WI38 (cell line): Measurements from ENCODE around the gene PEPD.

Experiments used
- H3K4me3 ChIP-seq: 2 replicates; pipeline ENCODE4 v1.5.1; 2011; ENCODE audit warnings: low read depth, mild to moderate bottlenecking, control low read depth, low read length
- TF ChIP-seq, protein P1 (sequence below): IDR thresholded peaks from 2 replicates; pipeline ENCODE4 v1.5.1; 2012; ENCODE audit warnings: low read depth, mild to moderate bottlenecking, control low read depth, low read length

PEPD gene

DNA sequence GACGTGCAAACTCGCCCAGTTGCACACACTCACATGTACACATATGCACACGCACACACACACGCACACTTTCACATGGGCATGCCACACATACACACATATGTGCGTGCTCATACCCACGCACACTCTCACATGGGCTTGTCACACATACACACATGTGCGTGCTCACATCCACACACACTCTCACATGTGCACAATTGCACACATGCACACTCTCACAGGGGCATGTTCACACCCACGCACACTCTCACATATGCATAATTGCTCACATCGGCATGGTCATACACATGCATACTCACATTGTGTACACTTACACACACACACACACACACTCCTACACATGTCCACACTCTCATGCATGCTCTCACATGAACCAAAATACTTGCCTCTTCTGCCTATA lies 32.8 kb upstream of the PEPD start:
- TF ChIP-seq, protein P1, sequence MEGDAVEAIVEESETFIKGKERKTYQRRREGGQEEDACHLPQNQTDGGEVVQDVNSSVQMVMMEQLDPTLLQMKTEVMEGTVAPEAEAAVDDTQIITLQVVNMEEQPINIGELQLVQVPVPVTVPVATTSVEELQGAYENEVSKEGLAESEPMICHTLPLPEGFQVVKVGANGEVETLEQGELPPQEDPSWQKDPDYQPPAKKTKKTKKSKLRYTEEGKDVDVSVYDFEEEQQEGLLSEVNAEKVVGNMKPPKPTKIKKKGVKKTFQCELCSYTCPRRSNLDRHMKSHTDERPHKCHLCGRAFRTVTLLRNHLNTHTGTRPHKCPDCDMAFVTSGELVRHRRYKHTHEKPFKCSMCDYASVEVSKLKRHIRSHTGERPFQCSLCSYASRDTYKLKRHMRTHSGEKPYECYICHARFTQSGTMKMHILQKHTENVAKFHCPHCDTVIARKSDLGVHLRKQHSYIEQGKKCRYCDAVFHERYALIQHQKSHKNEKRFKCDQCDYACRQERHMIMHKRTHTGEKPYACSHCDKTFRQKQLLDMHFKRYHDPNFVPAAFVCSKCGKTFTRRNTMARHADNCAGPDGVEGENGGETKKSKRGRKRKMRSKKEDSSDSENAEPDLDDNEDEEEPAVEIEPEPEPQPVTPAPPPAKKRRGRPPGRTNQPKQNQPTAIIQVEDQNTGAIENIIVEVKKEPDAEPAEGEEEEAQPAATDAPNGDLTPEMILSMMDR, result no peak
- H3K4me3 ChIP-seq, result no peak overlapping the region

DNA sequence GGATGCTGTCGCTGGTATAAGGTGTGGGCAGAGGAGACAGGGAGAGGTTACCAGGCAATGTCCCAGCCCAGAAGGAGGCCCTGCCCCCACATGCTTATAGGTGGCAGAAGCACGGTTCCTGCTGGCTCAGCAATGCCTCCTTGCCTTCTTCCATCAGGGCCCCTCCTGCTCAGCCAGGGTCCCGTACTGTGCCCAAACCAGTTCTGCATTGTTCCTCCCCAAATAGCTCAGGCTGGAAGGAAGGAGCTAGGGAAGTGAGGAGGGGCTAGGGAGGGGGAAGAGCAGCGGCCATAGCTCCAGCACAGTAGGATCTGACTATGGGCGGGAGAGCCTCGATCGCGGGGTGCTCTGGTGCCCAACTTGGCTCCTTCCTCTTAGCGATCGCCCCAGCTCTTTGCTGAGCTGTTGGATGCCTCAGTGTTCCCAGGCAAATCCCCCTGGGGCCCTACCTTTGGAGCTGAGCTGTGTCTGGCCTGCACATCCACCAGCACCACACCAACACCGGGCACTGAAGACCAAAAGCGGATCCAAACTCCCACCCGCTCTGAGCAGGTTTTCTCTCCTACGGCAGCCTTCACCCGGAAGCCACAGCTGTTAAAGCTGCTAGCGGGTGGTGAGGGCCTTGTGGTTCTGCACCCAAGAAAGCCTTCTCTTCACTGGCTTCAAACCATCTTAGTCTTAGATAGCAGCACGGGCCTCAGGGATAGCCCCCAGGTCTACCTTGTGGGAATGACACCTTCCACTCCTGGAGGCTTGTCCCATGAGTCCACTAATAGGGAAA lies 32.1 kb upstream of the PEPD start:
- H3K4me3 ChIP-seq, result no peak overlapping the region
- TF ChIP-seq, protein P1, result no peak

DNA sequence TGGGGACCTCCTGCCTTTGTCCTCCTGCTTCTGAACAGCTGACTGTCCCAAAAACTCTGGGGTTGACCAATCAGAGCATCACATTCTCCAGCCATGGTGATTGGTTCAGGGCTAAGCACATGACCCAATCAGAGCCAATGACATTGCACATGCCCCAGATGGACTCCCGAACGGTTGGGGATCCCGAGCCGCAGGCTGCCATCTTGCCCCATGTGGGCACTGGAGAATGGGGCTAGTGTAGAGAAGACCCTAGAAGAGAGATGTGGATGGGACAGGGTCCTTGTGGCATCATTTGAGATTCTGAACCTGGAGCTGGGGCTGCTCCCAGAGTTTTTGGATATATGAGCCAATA lies 31.3 kb upstream of the PEPD start:
- TF ChIP-seq, protein P1, result no peak
- no peak overlapping the region for H3K4me3 ChIP-seq

DNA sequence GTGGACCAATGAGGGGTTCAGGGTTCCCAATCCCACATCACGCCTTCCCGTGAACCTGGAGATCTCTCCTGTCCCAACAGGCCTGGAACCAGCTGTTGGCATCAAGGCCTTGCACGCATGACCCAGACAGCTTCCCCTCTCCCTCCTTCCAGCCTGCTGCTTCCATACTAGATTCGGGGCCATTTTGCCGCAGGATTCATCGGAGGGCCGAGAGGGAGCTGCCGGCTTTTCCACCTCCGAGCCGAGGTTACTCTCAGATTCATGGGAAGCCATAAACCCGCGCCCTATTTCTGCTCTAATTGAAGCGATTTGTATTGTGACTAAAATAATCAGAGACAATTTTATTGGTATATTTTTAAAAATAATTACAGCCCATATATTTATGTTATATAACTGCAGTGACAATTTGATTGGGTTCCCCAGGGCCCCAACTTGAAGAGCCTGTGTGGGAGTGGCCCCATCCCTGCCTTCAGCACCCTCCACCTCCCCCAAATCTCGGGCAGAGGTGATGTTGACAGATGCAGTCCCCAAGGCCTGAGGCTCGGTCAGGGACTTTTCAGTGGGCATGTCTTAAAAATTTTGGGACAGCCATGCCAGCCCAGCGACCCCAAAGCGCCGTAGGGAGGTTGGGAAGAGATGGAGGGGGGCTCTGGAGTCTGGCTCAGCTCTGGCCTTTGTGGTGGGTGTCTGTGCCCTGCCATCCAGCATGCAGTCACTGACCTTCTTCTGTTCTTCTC lies 30.8 kb upstream of the PEPD start:
- TF ChIP-seq, protein P1, result no peak
- H3K4me3 ChIP-seq, result no peak overlapping the region

DNA sequence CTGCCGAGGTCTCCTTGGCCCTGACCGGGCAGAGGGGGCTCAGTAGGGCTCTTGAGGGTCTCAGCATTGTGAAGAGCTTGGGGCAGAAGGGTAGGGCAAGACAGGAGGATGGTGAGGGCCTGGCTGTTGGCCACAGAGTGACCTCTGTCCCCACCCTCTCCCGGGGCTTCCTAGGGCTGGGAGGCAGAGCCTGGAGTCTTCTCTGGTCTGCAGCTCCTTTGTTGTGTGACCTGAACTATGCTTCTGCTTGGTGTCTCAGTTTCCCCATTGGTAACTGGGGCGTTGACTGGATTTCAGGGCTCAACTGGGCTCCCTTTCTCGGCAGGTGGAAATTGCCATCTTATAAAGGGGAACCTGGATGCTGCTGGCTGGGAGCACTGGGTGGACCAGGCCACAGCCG lies 30.1 kb upstream of the PEPD start:
- no peak overlapping the region for H3K4me3 ChIP-seq
- TF ChIP-seq, protein P1, result no peak

DNA sequence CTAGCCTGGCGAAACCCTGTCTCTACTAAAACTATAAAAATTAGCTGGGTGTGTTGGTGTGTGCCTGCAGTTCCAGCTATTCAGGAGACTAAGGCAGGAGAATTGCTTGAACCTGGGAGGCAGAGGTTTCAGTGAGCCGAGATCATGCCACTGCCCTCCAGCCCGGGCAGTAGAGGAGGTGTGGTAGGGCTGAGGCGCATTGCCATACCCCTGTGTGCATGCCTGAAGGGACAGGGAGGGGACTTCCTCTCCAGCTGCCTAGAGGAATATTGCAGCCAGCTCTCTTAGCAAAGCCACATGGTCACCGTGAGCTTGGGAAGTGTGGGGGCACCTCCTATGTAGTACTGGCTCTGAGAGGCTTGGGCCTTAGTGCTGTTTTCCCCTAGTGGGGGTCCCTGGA lies 29.2 kb upstream of the PEPD start:
- no peak overlapping the region for H3K4me3 ChIP-seq
- TF ChIP-seq, protein P1, result no peak

DNA sequence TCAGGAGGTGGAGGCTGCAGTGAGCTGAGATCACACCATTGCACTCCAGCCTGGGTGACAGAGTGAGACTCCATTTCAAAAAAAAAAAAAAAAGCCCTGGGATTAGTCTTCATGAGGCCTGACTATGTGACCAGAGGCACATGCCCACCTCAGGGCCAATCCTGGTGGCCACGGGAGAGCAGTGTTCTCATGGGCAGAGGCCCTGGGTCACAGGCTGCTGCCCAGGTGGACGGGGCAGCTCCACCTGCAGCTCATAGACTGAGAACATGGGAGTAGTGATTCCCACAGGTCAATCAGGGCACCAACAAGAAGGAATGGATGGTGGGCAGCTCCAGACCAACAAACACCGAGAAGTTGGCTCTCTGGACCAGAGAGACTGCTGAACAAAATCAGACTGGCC lies 26.1 kb upstream of the PEPD start:
- H3K4me3 ChIP-seq, result no peak overlapping the region
- TF ChIP-seq, protein P1, result no peak
